Neutrophil (primary cell): ENCODE data around the gene ZDHHC12.

Experiments used
- H3K27ac ChIP-seq: fragments of 200-600 bp; sonication (generic); 2 replicates; pipeline ENCODE4 v1.5.1; 2016; ENCODE audit warnings: mild to moderate bottlenecking, moderate library complexity
- H3K27me3 ChIP-seq: fragments of 200-600 bp; sonication (generic); 2 replicates; pipeline ENCODE4 v1.6.0; 2016; ENCODE audit warnings: mild to moderate bottlenecking
- H3K36me3 ChIP-seq: fragments of 200-600 bp; sonication (generic); 2 replicates; pipeline ENCODE4 v1.5.1; 2017
- H3K4me1 ChIP-seq, 2 experiments: fragments of 200-600 bp in 1 of 2; sonication (generic) in 1 of 2; 1 replicate in 1 of 2; 2 replicates in 1 of 2; pipeline versions ENCODE4 v1.5.1 to v1.6.1; 2013 to 2016; ENCODE audit warnings: low read depth in 1 of 2, low read length in 1 of 2, mild to moderate bottlenecking in 1 of 2, moderate library complexity in 1 of 2; ENCODE audit not compliant: control insufficient read depth in 1 of 2, insufficient read depth in 1 of 2
- H3K4me3 ChIP-seq, 2 experiments: fragments of 200-600 bp in 1 of 2; sonication (generic) in 1 of 2; 1 replicate in 1 of 2; 2 replicates in 1 of 2; pipeline ENCODE4 v1.5.1; 2013 to 2016; ENCODE audit warnings: low read depth in 1 of 2, low read length in 1 of 2, mild to moderate bottlenecking in 1 of 2, moderate library complexity in 1 of 2
- H3K9me3 ChIP-seq: fragments of 200-600 bp; sonication (generic); 2 replicates; pipeline ENCODE4 v1.5.1; 2016
- TF ChIP-seq, protein P1 (sequence below): fragments of 200-600 bp; sonication (generic); IDR thresholded peaks from 2 replicates; pipeline ENCODE4 v1.5.1; 2016; ENCODE audit warnings: antibody characterized with exemption

ZDHHC12 gene

GRCh38 chr9:128770286-128771030 lies 46.5 kb upstream of the ZDHHC12 start:
- H3K36me3 ChIP-seq: peaks cover 17% of the 10 kb centered on the region
- no peaks in the 10 kb centered on the region for H3K27me3 ChIP-seq
- TF ChIP-seq, protein P1, sequence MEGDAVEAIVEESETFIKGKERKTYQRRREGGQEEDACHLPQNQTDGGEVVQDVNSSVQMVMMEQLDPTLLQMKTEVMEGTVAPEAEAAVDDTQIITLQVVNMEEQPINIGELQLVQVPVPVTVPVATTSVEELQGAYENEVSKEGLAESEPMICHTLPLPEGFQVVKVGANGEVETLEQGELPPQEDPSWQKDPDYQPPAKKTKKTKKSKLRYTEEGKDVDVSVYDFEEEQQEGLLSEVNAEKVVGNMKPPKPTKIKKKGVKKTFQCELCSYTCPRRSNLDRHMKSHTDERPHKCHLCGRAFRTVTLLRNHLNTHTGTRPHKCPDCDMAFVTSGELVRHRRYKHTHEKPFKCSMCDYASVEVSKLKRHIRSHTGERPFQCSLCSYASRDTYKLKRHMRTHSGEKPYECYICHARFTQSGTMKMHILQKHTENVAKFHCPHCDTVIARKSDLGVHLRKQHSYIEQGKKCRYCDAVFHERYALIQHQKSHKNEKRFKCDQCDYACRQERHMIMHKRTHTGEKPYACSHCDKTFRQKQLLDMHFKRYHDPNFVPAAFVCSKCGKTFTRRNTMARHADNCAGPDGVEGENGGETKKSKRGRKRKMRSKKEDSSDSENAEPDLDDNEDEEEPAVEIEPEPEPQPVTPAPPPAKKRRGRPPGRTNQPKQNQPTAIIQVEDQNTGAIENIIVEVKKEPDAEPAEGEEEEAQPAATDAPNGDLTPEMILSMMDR: no peak
- H3K27ac ChIP-seq: peak overlapping the region; percentile 94
- H3K4me1 ChIP-seq: peaks cover 18 to 19% of the 10 kb centered on the region in 2 experiments
- H3K4me3 ChIP-seq: peak overlapping the region; percentile 86 to 97
- H3K9me3 ChIP-seq: no peaks in the 10 kb centered on the region

- TF ChIP-seq, protein P1: no peak
- no peak overlapping the region for H3K4me3 ChIP-seq
- H3K36me3 ChIP-seq: peaks cover 28% of the 10 kb centered on the region
- peaks cover 18 to 19% of the 10 kb centered on the region in 2 experiments for H3K4me1 ChIP-seq
- no peaks in the 10 kb centered on the region for H3K9me3 ChIP-seq
- no peak overlapping the region for H3K27ac ChIP-seq
- no peaks in the 10 kb centered on the region for H3K27me3 ChIP-seq
Observed at GRCh38 chr9:128768606-128769005, 44.7 kb upstream of the ZDHHC12 start.

- no peaks in the 10 kb centered on the region for H3K27me3 ChIP-seq
- no peak overlapping the region for H3K4me3 ChIP-seq
- no peaks in the 10 kb centered on the region for H3K9me3 ChIP-seq
- TF ChIP-seq, protein P1: no peak
- H3K36me3 ChIP-seq: peaks cover 33% of the 10 kb centered on the region
- peaks cover 3 to 6% of the 10 kb centered on the region in 2 experiments for H3K4me1 ChIP-seq
- H3K27ac ChIP-seq: no peak overlapping the region
Observed at GRCh38 chr9:128765499-128765898, 41.6 kb upstream of the ZDHHC12 start.

- H3K27me3 ChIP-seq: no peaks in the 10 kb centered on the region
- no peaks in the 10 kb centered on the region for H3K9me3 ChIP-seq
- no peak overlapping the region for H3K4me3 ChIP-seq
- H3K27ac ChIP-seq: no peak overlapping the region
- peaks cover 33% of the 10 kb centered on the region for H3K36me3 ChIP-seq
- TF ChIP-seq, protein P1: no peak
- no peaks in the 10 kb centered on the region for H3K4me1 ChIP-seq
Observed at GRCh38 chr9:128764361-128764760, 40.4 kb upstream of the ZDHHC12 start.

DNA sequence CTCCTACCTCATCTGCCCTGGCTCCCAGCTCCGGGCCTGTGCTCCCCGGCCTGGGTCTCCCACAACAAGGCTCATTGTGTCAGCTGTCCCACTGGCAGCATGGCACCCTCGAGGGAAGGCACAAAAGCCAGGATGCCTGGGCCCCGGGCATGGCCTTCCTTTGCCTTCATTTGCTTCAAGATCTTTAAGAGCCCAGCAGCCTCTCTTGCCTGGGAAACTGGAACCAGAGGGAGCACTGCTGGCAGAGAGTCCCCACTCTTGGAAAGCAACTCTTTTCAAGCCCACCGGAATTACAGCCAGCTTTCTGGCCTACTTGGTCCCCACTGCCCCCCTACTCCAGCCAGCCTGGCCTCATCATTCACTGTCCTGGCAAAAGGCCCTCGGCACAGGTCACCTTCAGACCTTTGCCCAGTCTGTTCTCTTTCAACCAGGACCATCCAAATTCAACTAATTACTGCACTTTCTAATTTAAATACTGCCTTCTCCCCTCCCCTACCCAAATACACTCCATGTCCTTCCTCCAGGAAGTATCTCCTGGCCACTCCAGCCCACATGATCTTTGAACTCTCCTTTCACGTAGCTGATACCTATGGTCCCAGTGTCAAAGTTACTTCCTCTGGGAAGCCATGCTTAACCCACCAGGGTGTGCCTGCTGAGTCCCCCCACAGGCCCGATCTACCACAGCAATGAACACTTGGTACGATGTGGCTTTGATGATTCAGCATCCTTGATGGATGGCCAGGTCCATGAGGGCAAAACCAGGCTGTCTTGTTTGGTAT lies 38.9 kb upstream of the ZDHHC12 start:
- Histone ChIP-seq H3K4me3 (no peak overlapping the region), H3K36me3 (peaks cover 29% of the 10 kb centered on the region), H3K4me1 (no peaks in the 10 kb centered on the region), H3K27me3 (no peaks in the 10 kb centered on the region), H3K9me3 (no peaks in the 10 kb centered on the region), H3K27ac (no peak overlapping the region)
- TF ChIP-seq, protein P1: no peak
